Measurements from ENCODE around the gene UNC5B.

Gene UNC5B

DNA sequence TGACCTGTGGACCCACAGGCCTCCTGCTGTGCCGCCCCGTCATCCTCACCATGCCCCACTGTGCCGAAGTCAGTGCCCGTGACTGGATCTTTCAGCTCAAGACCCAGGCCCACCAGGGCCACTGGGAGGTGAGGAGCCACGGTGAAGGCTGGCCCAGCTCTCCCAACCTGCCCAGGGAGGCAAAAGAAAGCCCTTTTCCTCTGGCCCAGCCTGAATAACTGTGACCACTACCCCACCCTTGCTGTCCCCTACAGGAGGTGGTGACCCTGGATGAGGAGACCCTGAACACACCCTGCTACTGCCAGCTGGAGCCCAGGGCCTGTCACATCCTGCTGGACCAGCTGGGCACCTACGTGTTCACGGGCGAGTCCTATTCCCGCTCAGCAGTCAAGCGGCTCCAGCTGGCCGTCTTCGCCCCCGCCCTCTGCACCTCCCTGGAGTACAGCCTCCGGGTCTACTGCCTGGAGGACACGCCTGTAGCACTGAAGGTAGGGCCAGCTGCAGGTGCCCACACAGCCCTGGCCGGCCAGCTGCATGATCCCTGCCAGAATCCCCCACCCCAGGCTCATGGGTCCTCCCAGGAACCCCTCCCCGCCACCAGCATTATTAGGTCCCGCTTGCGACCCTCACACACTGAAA is 81.2 kb downstream of the UNC5B start:
- DNase-seq (no peak), ATAC-seq (ENCODE audit: insufficient read depth, low read depth) (no peak)
- Histone ChIP-seq H4K20me1 (ENCODE audit: insufficient read depth, low read length) (no peaks in the 10 kb centered on the region; the same call in 1 of the 2 replicates), H3K36me3 (ENCODE audit: insufficient read depth, low read length) (no peaks in the 10 kb centered on the region), H3K4me1 (ENCODE audit: insufficient read depth, low read length) (no peaks in the 10 kb centered on the region), H3K9ac (ENCODE audit: low read depth, low read length) (no peak overlapping the region), H3K9me3 (ENCODE audit: insufficient read depth, low read length, severe bottlenecking) (no peaks in the 10 kb centered on the region), H2AFZ (ENCODE audit: low read depth, low read length) (no peak overlapping the region), H3K79me2 (ENCODE audit: insufficient read depth, low read length) (no peaks in the 10 kb centered on the region), H3K27ac (ENCODE audit: low read length) (no peak overlapping the region), H3K27me3 (ENCODE audit: insufficient read depth, low read length, poor library complexity) (no peaks in the 10 kb centered on the region), H3K4me2 (ENCODE audit: insufficient read depth, low read length) (no peak overlapping the region), H3K4me3 (ENCODE audit: low read depth in 1 of 2, low read length in 2 of 2) (no peak overlapping the region)
- TF ChIP-seq EZH2 (IDR thresholded peaks at IDR 0.05; ENCODE audit: borderline replicate concordance, low read depth, low read length, severe bottlenecking), result no peak
- no peak for TF ChIP-seq CTCF (IDR thresholded peaks at IDR 0.05; ENCODE audit: borderline replicate concordance, extremely low read depth, low read length, poor library complexity, severe bottlenecking)

GRCh38 chr10:71294091-71294561 is 81.8 kb downstream of the UNC5B start:
- no peak overlapping the region for H3K4me3 ChIP-seq (ENCODE audit: low read depth in 1 of 2, low read length in 2 of 2)
- ATAC-seq (ENCODE audit: insufficient read depth, low read depth) (no peak), DNase-seq (no peak)
- TF ChIP-seq EZH2 (IDR thresholded peaks at IDR 0.05; ENCODE audit: borderline replicate concordance, low read depth, low read length, severe bottlenecking) (no peak), CTCF (IDR thresholded peaks at IDR 0.05; ENCODE audit: borderline replicate concordance, extremely low read depth, low read length, poor library complexity, severe bottlenecking) (no peak)
- no peak overlapping the region for H3K9ac ChIP-seq (ENCODE audit: low read depth, low read length)
- no peak overlapping the region for H3K4me2 ChIP-seq (ENCODE audit: insufficient read depth, low read length)
- H4K20me1 ChIP-seq (ENCODE audit: insufficient read depth, low read length), result peaks cover 3% of the 10 kb centered on the region; the same call in 1 of the 2 replicates
- no peak overlapping the region for H2AFZ ChIP-seq (ENCODE audit: low read depth, low read length)
- peaks cover 3% of the 10 kb centered on the region for H3K4me1 ChIP-seq (ENCODE audit: insufficient read depth, low read length)
- no peaks in the 10 kb centered on the region for H3K79me2 ChIP-seq (ENCODE audit: insufficient read depth, low read length)
- no peak overlapping the region for H3K27ac ChIP-seq (ENCODE audit: low read length)
- peaks cover 1% of the 10 kb centered on the region for H3K27me3 ChIP-seq (ENCODE audit: insufficient read depth, low read length, poor library complexity)
- H3K36me3 ChIP-seq (ENCODE audit: insufficient read depth, low read length), result no peaks in the 10 kb centered on the region
- H3K9me3 ChIP-seq (ENCODE audit: insufficient read depth, low read length, severe bottlenecking), result no peaks in the 10 kb centered on the region

- no peak overlapping the region for H3K4me2 ChIP-seq (ENCODE audit: insufficient read depth, low read length)
- H3K36me3 ChIP-seq (ENCODE audit: insufficient read depth, low read length), result no peaks in the 10 kb centered on the region
- H3K4me3 ChIP-seq (ENCODE audit: low read depth in 1 of 2, low read length in 2 of 2), result no peak overlapping the region
- no peaks in the 10 kb centered on the region for H3K79me2 ChIP-seq (ENCODE audit: insufficient read depth, low read length)
- TF ChIP-seq CTCF (IDR thresholded peaks at IDR 0.05; ENCODE audit: borderline replicate concordance, extremely low read depth, low read length, poor library complexity, severe bottlenecking), result no peak
- no peak for TF ChIP-seq EZH2 (IDR thresholded peaks at IDR 0.05; ENCODE audit: borderline replicate concordance, low read depth, low read length, severe bottlenecking)
- H4K20me1 ChIP-seq (ENCODE audit: insufficient read depth, low read length), result peaks cover 4% of the 10 kb centered on the region; the same call in 1 of the 2 replicates
- H3K27me3 ChIP-seq (ENCODE audit: insufficient read depth, low read length, poor library complexity), result peaks cover 3% of the 10 kb centered on the region
- H2AFZ ChIP-seq (ENCODE audit: low read depth, low read length), result no peak overlapping the region
- no peak for ATAC-seq (ENCODE audit: insufficient read depth, low read depth)
- H3K9me3 ChIP-seq (ENCODE audit: insufficient read depth, low read length, severe bottlenecking), result no peaks in the 10 kb centered on the region
- H3K9ac ChIP-seq (ENCODE audit: low read depth, low read length), result no peak overlapping the region
- peaks cover 7% of the 10 kb centered on the region for H3K4me1 ChIP-seq (ENCODE audit: insufficient read depth, low read length)
- no peak overlapping the region for H3K27ac ChIP-seq (ENCODE audit: low read length)
- no peak for DNase-seq
Measured at GRCh38 chr10:71294856-71295255, 82.5 kb downstream of the UNC5B start.
